ENCODE results near the gene RPTOR. TPM values are rescaled to one million over a fixed set of nuclear protein-coding genes. Genes with fewer than 3 reads are reported as not detected.

Gene RPTOR
- total RNA-seq, 1 experiment from 2014 or later, result 66.7 TPM

- Histone ChIP-seq H3K36me3 (ENCODE audit: control insufficient read depth, insufficient read depth, low read length) (no peaks in the 10 kb centered on the region), H3K9me3 (no peaks in the 10 kb centered on the region), H3K4me1 (no peaks in the 10 kb centered on the region), H3K27me3 (replicated peaks; ENCODE audit: control insufficient read depth, insufficient read depth, low read length) (no peaks in the 10 kb centered on the region), H3K4me3 (ENCODE audit: low read depth, low read length) (no peak overlapping the region)
- no TSS peak for BruUV-seq (replicated peaks)
- Mint-ChIP-seq H3K27ac (ENCODE audit: unreplicated experiment) (no peak overlapping the region), H3K4me3 (ENCODE audit: unreplicated experiment) (no peak overlapping the region), H3K27me3 (ENCODE audit: insufficient read depth, unreplicated experiment) (no peaks in the 10 kb centered on the region), H3K9me3 (ENCODE audit: unreplicated experiment) (no peaks in the 10 kb centered on the region), H3K4me1 (ENCODE audit: low read depth, unreplicated experiment) (peaks cover 8% of the 10 kb centered on the region), H3K36me3 (ENCODE audit: insufficient read depth, unreplicated experiment) (peaks cover 19% of the 10 kb centered on the region)
- POLR2A ChIA-PET, result no interaction called here
- TF ChIP-seq CTCF (IDR thresholded peaks at IDR 0.05; ENCODE audit: insufficient read depth in 1 of 2, low read depth in 1 of 2, low read length in 1 of 2, severe bottlenecking in 1 of 2, unreplicated experiment in 1 of 2), result no peak
- intact Hi-C loops (cut with micrococcal nuclease; ENCODE audit: unreplicated experiment), result no loop called here
- no peak for DNase-seq
- CTCF ChIA-PET, result no interaction called here
These were observed 167.5 kb downstream of the RPTOR start for GRCh38 chr17:80712089-80712488.

GRCh38 chr17:80712606-80713005 is 168.0 kb downstream of the RPTOR start:
- intact Hi-C loops (cut with micrococcal nuclease; ENCODE audit: unreplicated experiment), result no loop called here
- no TSS peak for BruUV-seq (replicated peaks)
- H3K27ac Mint-ChIP-seq (ENCODE audit: unreplicated experiment), result no peak overlapping the region
- peaks cover 19% of the 10 kb centered on the region for H3K36me3 Mint-ChIP-seq (ENCODE audit: insufficient read depth, unreplicated experiment)
- peaks cover 8% of the 10 kb centered on the region for H3K4me1 Mint-ChIP-seq (ENCODE audit: low read depth, unreplicated experiment)
- H3K27me3 Mint-ChIP-seq (ENCODE audit: insufficient read depth, unreplicated experiment), result no peaks in the 10 kb centered on the region
- ChIA-PET POLR2A (no interaction called here), CTCF (no interaction called here)
- H3K9me3 ChIP-seq, result no peaks in the 10 kb centered on the region
- no peaks in the 10 kb centered on the region for H3K27me3 ChIP-seq (replicated peaks; ENCODE audit: control insufficient read depth, insufficient read depth, low read length)
- no peaks in the 10 kb centered on the region for H3K36me3 ChIP-seq (ENCODE audit: control insufficient read depth, insufficient read depth, low read length)
- no peak for DNase-seq
- H3K4me1 ChIP-seq, result no peaks in the 10 kb centered on the region
- H3K4me3 ChIP-seq (ENCODE audit: low read depth, low read length), result no peak overlapping the region
- no peaks in the 10 kb centered on the region for H3K9me3 Mint-ChIP-seq (ENCODE audit: unreplicated experiment)
- no peak for TF ChIP-seq CTCF (IDR thresholded peaks at IDR 0.05; ENCODE audit: insufficient read depth in 1 of 2, low read depth in 1 of 2, low read length in 1 of 2, severe bottlenecking in 1 of 2, unreplicated experiment in 1 of 2)
- no peak overlapping the region for H3K4me3 Mint-ChIP-seq (ENCODE audit: unreplicated experiment)

- Histone ChIP-seq H3K9me3 (no peaks in the 10 kb centered on the region), H3K4me1 (no peaks in the 10 kb centered on the region), H3K4me3 (ENCODE audit: low read depth, low read length) (no peak overlapping the region), H3K27me3 (replicated peaks; ENCODE audit: control insufficient read depth, insufficient read depth, low read length) (no peaks in the 10 kb centered on the region), H3K36me3 (ENCODE audit: control insufficient read depth, insufficient read depth, low read length) (no peaks in the 10 kb centered on the region)
- Mint-ChIP-seq H3K9me3 (ENCODE audit: unreplicated experiment) (no peaks in the 10 kb centered on the region), H3K36me3 (ENCODE audit: insufficient read depth, unreplicated experiment) (peaks cover 18% of the 10 kb centered on the region), H3K27me3 (ENCODE audit: insufficient read depth, unreplicated experiment) (no peaks in the 10 kb centered on the region), H3K4me3 (ENCODE audit: unreplicated experiment) (no peak overlapping the region), H3K27ac (ENCODE audit: unreplicated experiment) (no peak overlapping the region), H3K4me1 (ENCODE audit: low read depth, unreplicated experiment) (peaks cover 8% of the 10 kb centered on the region)
- DNase-seq, result no peak
- POLR2A ChIA-PET, result no interaction called here
- no TSS peak for BruUV-seq (replicated peaks)
- intact Hi-C loops (cut with micrococcal nuclease; ENCODE audit: unreplicated experiment), result no loop called here
- CTCF ChIA-PET, result no interaction called here
- no peak for TF ChIP-seq CTCF (IDR thresholded peaks at IDR 0.05; ENCODE audit: insufficient read depth in 1 of 2, low read depth in 1 of 2, low read length in 1 of 2, severe bottlenecking in 1 of 2, unreplicated experiment in 1 of 2)
These were observed 172.5 kb downstream of the RPTOR start for GRCh38 chr17:80716986-80717719.
